ENCODE results near the gene DYNLT1.

GRCh38 chr6:158636778-158637177 is 7.8 kb downstream of the DYNLT1 start:
- TF ChIP-seq CTCF (conservative IDR thresholded peaks at IDR 0.05), result no peak
- no peak for TF ChIP-seq EZH2 (IDR thresholded peaks at IDR 0.05; ENCODE audit: low read depth)

Data from PC-9 (cell line).